KBM-7 (cell line): ENCODE measurements around the gene IL18R1.
A peak's percentile ranks its signal among the peaks of the same experiment; 100 is the strongest.

Experiments used
- DNase-seq: peaks from one replicate; pipeline ENCODE4 v3.0.0-alpha.2; 2015
- in situ Hi-C: fragments of 300-500 bp; cut with MboI; formaldehyde crosslinking; loops from 2 replicates; pipeline ENCODE4 v1.14.3; 2020; ENCODE audit warnings: low sequenced_read_pairs, low pct_unique_long_range_greater_than_20kb, mixed read lengths

The IL18R1 gene

DNA sequence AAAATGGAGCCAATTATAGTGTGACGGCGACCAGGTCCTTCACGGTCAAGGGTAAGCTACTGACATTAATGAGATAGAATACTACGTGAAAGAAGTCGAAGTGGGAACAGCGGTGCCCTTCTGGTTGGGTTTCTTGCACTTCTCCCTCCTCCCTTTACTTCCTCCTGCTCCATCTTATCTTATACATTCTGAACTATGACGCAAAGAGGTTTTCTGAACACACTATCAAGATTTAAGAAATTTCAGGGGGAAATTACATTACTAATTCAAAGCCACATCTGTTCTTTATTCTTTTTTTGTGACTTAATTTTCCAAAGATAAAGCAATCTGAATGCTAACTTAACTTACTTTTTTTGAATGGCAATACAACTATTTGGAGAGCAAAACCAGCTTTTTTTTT, 14.8 kb upstream of the IL18R1 start:
- in situ Hi-C loops = no loop called here

DNA sequence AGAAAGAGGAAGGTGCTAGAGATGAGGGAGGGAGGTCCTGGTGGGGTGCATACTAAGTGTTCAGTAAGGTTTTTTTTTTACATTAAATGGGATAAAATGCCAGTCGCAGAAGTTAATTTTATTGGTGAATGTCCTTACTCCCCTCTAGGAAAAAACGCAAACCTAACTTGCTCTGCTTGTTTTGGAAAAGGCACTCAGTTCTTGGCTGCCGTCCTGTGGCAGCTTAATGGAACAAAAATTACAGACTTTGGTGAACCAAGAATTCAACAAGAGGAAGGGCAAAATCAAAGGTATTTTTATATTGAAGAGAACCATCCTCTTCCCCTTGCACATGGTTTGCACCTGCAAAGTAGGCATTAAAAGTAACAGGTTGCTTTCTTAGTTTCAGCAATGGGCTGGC, 12.7 kb upstream of the IL18R1 start:
- no peak for DNase-seq
- in situ Hi-C loops = no loop called here

More for the DNA sequence above, 14.8 kb upstream of the IL18R1 start:
- no peak for DNase-seq

DNA sequence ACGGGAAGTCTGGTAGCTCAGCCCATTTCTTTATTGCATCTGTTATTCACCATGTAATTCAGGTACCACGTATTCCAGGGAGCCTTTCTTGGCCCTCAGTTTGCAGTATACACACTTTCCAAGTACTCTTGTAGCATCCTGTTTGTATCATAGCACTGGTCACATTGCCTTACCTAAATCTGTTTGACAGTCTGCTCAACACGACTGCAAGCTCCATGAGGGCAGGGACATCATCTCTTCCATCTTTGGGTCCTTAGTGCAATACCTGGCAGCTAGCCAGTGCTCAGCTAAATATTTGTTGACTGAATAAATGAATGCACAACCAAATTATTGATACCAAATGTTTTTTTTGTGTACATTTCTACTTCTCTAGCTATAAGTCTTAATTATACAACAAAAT, 11.2 kb upstream of the IL18R1 start:
- no peak for DNase-seq
- in situ Hi-C loops = no loop called here

DNA sequence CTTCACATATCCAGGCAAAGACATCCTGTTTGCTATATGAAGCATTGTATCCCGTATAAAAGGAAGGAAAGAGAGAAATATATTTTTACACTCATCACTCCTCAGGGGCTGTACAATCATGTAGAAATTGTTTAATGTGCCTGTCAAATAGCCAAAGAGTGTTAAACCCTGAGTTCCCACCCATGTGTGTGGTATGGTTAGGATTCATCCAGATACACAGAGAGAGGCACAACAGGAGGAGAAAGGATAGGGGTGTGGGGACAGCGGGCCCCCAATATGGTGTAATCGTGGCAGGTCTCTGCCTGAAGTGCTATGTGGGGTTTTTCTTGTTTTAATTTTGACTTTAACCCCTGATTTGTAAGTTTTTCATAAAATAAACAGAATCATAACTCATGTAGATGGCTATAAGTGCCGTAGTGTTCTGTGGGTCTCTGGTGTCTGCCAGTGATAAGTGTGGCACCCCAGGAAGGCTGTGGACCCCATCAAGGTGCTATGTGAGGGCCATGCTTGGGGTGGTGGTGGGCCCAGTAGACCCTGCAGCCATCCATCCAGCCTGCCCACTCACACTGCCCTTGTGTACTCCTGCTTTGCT, 10.2 kb upstream of the IL18R1 start:
- in situ Hi-C loops = no loop called here
- DNase-seq = no peak

DNA sequence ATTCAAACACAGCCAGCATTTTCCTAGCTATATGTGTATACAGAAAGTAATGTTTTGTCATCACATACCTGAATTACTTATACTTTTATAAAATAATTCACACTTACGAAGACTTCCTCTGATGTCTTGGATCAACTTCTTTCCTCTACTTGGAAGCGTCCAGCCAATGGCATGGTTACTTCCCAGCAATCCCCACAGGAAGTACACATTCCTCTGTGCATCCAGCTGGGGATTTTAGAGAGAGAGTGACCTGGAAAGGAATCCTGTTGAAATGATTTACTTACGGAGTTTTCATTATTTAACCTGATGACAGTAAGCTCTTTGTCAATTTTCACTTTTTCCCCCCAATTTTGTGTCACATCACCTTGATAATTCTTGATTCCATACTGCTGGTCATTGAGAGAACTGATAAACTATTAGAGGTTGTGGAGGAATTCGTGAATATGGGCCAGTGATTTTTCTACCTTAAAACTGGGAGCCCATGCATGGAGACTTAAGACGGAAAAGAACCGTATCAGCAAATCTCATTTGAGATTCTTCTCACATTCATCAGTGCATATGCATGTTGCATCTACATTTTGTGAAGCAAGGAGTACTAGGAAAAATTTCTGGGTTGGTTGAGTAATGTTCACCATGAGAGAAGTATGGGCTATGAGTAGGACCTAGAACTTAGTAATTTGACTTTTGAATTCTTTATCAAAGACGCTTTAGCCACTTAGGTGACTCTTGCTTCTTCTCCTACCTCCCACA, 9.0 kb upstream of the IL18R1 start:
- no peak for DNase-seq
- in situ Hi-C loops = no loop called here

DNA sequence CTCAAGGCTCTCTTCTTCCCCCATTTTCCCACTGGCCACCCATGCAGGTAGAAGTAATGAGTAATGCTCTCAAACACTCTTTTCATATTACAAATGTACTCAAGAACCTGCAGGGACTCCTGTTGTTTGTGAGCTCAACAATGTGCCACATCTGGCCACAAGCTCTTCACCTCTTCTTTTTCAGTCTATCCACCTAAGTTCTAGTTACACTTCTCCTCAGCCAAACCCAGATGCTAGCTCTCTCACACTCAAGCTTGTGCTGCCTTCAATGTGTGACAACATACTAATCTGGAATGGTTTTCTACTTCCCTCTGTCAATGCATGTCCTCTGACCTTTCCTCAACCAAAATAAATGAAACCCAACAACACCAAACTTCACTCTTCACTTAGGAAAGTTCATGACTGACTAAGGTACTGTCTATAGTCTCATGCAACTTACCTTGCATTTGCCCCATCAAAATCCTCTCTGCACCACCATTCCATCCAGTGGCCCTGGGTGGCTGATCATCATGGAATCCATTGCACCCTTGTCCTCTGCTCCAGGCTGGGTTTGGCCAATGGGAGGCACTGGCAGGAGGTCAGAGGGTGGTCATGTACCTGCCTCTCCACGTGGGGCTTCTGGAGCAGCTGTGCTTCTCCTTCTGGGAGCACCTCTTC, 5.3 kb upstream of the IL18R1 start:
- DNase-seq = no peak
- in situ Hi-C loops = no loop called here

DNA sequence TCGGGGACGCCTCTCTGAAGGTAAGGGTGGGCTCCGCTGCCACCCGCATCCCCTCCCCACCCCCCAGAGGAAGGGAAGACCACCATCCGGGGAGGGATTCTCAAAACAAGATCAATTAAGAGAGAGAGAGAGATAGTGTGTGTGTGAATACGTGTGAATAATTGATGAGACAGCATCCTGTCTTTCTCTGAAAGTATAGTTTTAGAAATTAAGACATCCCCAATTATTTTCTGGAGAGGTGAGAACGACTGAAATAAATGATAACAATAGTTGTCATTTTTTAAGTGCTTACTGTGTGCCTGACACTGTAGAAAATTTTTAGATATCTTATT, 751 bp downstream of the IL18R1 start:
- in situ Hi-C loops = no loop called here
- DNase-seq = no peak

DNA sequence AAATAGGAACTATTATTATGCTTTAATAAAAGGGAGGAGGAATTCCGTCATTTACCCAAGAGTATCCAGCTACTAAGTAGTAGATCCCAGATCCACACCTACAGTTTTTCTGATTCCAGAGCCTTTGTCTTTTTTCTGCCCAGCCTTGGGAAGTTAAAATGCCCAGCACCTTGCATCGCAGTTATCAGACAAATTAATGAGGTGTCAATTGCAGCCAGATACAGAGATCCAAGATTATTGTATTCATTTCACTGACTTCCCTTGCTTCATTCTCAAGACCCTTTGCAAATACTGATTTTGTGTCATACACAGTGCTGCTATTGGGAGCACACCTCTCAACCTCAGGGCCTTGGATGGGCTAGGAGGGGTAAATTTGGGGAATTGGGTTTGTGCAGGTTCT, 1.1 kb downstream of the IL18R1 start:
- in situ Hi-C loops = no loop called here
- no peak for DNase-seq

DNA sequence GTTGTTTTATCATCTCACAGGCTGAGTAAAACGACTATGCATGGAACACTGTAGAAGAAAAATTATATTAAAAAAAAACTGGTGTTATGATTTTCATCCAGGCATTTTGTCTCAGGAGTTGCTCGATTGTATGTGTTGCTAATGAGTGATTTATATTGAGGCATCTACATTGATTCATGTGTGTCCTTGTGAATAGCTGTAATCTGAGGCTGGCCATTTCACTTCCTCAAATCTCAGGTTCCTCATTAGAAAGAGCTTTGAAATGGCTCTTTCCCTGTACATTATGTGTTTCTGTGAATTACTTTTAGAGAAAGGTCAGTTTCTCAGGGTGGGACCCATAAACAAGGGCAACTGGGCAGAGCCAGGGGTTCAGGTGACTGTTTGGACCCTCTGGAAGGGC, 2.3 kb downstream of the IL18R1 start:
- peak; percentile 30 for DNase-seq
- in situ Hi-C loops = no loop called here

DNA sequence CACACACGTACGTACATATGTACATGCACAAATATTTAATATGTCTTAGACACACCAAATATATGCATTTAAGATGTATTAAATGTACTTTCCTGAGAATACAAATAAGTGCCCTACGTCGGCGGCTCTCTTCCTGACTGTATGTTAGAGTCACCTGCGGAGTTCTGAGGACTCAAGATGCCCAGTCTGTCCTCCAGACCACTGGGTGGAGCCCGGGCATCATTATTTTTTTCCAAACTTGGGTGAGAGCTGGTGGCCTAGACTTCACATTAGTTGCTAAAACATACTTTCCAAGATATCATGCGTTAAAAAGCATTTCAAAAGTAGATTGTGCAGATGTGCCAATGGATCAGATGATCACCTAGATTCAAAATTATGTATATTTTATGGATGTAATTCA, 2.9 kb downstream of the IL18R1 start:
- in situ Hi-C loops = no loop called here
- DNase-seq = no peak

DNA sequence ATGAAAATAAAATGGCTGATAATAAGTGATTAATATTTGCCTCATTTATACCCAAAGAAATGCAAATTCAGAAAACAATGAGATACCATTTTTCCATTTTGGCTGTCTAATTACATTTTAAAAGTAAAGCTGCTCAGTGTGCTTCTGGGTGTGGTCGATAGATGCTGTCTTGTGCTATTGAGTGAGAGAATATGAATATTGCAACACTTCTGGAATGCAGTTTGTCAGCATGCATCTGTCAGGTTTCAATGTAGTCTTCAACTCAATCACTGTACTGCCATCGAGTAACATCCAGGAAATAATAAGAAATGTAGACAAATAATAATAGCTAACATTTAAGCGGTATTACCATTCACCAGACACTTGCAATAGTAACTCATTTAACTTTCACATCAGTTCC, 3.9 kb downstream of the IL18R1 start:
- no peak for DNase-seq
- in situ Hi-C loops = no loop called here

DNA sequence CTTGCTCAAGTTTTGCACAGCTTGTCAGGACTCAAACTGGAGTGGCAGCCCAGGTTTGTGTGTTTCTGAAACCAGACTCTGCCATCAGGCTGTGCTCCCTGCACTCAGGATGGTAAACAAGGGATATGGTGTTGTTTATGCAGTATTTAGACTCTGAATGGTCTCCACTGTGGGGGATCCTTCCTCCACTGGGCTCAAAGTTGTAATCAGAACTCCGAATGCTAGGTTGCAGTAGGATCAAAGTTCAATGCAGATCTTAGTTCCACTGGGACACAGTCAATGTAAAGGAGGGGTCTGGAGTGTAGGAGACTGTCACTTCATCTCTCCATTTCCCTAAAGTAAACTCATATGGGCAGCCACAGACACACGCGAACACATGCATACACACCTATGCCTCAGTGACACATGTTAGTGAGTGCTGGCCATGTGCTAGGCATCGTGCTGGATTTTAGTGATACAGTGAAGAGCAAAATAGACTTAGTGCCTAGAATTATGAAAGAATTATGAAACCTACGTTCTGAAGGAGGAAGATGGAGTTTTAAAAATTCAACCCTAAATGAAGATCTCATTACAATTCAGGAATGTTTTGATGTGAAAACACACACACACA, 6.1 kb downstream of the IL18R1 start:
- no peak for DNase-seq
- in situ Hi-C loops = no loop called here

DNA sequence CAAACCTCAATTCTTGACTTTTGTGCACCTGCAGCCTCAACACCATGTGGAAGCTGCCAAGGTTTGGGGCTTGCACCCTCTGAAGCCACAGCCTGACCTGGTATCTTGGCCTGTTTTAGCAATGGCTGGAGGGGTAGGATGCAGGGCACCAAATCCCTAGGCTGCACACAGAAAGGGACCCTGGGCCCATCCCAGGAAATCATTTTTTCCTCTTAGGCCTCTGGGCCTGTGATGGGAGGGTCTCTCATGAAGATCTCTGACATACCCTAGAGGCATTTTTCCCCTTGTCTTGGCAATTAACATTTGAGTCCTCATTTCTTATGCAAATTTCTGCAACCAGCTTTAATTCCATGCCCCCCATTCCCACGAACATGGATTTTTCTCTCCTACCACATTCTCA, 10.2 kb downstream of the IL18R1 start:
- in situ Hi-C loops = no loop called here
- DNase-seq = no peak

DNA sequence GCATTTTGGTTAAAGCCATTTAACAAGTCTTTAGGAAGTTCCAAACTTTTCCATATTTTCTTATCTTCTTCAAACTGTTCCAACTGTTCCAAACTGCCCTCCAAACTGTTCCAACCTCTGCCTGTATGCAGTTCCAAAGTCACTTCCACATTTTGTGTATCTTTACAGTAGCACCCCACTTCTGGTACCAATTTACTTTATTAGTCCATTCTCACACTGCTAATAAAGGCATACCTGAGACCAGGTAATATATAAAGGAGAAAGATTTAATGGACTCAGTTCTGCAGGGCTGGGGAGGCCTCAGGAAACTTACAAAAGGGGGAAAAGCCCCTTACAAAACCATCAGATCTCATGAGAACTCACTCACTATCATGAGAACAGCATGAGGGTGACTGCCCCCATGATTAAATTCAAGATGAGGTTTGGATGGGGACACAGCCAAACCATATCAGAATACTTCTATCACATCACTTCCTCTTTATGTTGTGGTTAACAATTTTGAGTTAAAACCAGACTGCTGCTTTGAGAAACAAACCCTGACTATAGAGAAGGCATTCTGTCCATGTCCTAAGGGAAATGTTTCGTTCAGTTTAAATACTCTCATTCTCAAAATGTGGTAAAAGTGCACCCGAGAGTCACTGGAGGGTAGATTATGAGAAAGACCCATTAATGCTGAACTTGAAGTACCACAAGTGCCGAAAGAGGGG, 11.0 kb downstream of the IL18R1 start:
- peak; percentile 32 for DNase-seq
- in situ Hi-C loops = no loop called here

DNA sequence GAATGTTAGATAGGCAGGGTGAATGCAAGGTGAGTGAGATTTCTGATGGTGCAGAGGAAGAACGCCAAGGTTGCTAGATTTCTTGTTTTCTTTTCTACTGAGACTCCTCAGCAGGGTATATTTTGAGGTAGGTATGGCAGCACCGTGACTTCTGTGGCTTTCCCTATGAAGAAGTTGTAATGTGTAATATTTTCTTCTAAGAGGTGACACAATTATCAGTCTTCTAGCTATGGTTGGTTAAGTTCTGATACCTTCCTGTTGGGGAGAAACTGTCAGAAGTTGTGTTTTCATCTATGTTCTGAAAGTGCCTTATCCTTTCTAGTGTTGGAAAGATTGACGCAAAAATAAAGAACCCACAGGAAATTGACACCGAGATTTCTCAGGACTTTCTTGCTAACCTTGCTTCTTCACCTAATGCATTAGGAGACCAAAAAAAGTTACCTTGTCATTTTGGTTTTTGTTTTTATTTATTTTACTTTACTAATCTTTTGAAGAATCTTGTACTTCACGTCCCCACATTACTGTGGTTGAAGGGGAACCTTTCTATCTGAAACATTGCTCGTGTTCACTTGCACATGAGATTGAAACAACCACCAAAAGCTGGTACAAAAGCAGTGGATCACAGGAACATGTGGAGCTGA, 11.9 kb downstream of the IL18R1 start:
- in situ Hi-C loops = no loop called here
- no peak for DNase-seq

DNA sequence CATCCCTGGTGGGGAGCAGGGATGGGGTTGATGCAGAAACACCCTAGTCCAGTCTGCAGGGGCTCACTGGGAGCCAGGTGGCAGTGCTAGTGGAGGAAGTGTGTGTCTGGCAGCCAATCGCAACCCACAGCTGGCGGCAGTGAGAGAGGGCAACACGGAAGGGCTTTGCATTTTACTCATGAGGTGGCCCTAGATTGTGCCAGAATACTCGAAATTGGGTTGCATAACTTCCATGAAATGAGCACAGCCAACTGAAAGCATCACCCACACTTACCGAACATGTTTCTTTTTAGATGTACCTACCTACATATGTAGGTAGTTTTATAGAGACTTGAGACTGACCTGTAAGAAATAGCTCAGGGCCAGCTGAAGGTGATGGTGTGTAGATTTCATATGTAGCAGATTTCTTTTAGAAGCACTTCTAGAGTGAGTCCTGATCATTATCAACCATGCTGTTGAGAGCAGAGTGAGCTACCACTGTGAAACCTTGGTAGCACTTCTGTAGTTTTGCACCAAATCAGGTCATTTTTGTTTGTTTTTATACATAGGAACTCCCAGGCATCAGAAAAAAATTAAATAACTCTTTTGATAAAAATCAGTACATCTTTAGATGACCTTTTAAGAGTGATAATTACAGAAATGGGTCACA, 13.0 kb downstream of the IL18R1 start:
- in situ Hi-C loops = no loop called here
- DNase-seq = no peak

DNA sequence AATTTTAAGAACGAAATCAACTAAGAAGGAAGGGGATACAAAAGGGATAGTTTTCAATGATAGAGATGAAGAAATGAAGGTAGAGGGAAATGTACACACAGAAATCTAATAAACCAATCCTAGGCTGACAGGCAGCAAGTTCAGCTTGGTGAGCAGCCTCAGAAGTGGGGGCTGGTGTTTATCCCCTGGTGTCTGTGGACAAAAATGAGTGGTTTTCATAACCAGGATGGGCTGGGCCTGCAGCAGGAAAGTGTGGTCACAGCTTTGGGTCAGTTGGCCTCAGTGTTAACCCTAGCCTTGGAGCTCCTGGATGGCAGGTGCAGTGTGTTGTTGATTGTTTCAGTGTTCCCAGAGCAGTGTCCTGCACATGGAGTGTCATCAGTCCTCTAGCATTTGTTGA, 14.3 kb downstream of the IL18R1 start:
- in situ Hi-C loops = no loop called here
- no peak for DNase-seq

DNA sequence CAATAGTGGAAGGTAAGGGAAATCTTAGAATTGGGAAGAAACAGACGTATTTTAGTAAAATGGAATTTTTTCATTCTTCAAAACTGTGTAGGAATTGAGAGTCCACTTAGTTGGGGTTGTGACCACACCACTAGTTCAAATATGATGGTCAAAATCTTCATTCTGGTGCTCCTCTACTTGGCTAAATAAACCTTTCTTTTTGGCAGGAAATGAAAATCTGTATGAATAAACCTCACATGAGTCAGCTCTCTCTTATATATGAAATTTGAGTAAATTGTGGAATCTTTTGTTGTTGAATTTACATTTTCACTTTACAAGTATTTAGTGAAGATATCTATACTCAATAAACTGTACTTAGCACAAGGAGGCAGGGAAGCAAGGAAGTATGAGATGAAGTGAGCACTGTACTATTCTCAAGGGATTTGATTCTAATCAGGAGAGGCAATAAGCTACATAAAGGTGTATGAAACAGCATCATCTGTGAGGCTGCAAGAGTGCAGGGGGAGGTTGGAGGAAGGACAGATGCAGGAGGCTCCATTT, 20.5 kb downstream of the IL18R1 start:
- in situ Hi-C loops = no loop called here
- DNase-seq = no peak

DNA sequence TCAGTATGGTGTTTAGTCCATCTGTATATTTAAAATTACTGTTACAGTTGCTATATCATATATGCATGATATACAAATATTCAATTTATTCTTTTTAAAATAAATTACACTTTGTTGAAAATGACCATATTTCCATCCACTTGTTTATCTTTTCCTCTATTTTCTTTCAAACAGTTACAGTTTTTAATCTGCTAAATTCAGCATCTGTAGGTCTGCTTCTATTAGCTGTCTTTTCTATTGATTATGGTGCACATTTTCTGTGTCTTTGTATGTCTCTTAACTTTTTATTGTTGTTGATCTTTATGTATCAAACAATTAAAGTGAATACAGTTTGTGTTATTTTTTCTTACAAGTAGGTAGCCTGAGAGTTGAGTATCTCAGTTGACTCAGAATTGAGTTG, 28.1 kb downstream of the IL18R1 start:
- in situ Hi-C loops = no loop called here
- no peak for DNase-seq
